GM18507 (cell line): ENCODE results near the gene CNPY4.

Experiments
- DNase-seq: peaks from one replicate; pipeline ENCODE4 v3.0.0; 2011; ENCODE audit warnings: low read depth; ENCODE audit not compliant: insufficient read length; ENCODE audit errors: extremely low spot score
- FAIRE-seq: peaks from 2 replicates; lab custom pipeline; 2011; peaks lifted over from hg19 to GRCh38; lab: Jason Lieb, UNC

CNPY4 gene

DNA sequence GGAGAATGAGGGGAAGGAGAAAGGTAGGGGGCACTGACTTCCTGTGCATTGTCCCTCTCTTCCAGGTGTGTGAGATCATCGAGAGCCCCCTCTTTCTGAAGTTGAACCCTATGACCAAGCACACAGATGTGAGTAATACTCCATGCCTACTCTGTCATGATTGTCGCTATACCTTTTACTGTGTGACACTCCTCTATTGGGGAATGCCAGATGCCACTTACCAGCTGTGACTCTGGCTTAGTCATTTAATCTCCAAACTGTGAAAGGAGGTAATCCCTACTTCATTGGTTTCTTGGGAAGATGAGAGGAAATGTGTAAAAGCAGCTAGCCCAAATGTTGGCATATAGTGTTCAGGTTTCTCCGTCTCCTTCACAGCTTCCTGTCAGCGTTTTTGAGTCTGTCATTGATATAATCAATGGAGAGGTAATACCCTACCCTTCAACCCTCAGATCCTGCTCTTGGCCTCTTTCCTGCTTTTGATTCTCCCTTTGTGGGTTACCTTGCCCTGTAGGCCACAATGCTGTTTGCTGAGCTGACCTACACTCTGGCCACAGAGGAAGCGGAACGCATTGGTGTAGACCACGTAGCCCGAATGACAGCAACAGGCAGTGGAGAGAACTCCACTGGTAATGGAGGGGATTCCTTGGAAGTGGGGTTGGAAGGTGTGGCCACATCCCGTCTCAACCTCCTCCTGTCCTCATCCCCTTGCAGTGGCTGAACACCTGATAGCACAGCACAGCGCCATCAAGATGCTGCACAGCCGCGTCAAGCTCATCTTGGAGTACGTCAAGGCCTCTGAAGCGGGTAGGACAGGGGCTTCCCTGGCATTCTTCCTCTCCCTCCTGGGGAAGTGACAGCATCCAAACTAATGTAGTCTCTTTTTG lies 28.7 kb upstream of the CNPY4 start:
- FAIRE-seq (no peak), DNase-seq (no peak)

GRCh38 chr7:100091411-100092181 lies 27.8 kb upstream of the CNPY4 start:
- FAIRE-seq, result no peak
- no peak for DNase-seq

DNA sequence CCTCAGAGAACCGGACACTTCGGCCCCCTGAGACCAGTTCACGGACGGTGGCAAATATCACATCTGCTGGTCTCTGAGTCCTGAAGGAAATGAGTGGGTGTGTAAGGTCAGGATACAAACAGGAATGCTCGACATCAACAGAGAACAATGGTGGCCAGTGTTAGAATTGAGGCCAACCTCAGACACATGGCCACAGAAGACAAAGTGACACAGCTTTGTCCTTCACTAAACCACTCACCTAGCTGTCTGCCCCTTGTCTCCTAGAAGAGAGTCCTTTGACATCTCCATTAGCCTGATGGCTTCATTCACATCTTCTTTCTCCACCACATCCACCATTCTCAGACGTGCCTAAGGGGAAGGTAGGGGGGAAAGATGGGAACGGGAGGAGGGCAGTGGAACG lies 26.4 kb upstream of the CNPY4 start:
- FAIRE-seq (no peak), DNase-seq (no peak)

DNA sequence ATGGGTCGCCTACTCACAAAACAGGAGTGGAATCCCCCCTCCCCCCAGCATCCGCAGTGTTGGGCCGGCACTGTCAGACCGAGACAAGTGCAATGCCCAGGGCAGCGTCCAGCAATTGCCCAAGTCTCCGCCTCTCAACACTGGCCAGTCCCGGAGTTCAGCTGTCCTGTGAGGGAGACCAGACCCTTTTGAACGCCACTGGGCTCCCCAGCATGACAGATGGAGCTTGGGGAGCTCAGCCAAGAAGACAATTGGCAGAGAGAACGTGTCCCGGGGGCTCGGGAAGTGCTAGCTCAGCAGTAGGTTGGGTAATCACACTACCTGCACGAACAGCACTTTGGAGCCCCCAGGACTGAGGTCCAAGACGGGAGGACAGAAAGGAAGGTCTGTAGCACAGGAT lies 25.9 kb upstream of the CNPY4 start:
- FAIRE-seq, result no peak
- DNase-seq, result no peak

GRCh38 chr7:100093925-100094486 lies 25.4 kb upstream of the CNPY4 start:
- DNase-seq, result no peak
- FAIRE-seq, result no peak

- FAIRE-seq, result no peak
- no peak for DNase-seq
Observed at GRCh38 chr7:100095289-100095688, 24.1 kb upstream of the CNPY4 start.

GRCh38 chr7:100095704-100096103 lies 23.7 kb upstream of the CNPY4 start:
- DNase-seq (no peak), FAIRE-seq (no peak)

GRCh38 chr7:100098913-100099312 lies 20.5 kb upstream of the CNPY4 start:
- FAIRE-seq, result no peak
- no peak for DNase-seq

- DNase-seq (no peak), FAIRE-seq (no peak)
Observed at GRCh38 chr7:100099452-100099851, 20.0 kb upstream of the CNPY4 start.

- peak; percentile 77 for FAIRE-seq
- peak; percentile 86 for DNase-seq
Observed at GRCh38 chr7:100100420-100101015, 18.9 kb upstream of the CNPY4 start.

DNA sequence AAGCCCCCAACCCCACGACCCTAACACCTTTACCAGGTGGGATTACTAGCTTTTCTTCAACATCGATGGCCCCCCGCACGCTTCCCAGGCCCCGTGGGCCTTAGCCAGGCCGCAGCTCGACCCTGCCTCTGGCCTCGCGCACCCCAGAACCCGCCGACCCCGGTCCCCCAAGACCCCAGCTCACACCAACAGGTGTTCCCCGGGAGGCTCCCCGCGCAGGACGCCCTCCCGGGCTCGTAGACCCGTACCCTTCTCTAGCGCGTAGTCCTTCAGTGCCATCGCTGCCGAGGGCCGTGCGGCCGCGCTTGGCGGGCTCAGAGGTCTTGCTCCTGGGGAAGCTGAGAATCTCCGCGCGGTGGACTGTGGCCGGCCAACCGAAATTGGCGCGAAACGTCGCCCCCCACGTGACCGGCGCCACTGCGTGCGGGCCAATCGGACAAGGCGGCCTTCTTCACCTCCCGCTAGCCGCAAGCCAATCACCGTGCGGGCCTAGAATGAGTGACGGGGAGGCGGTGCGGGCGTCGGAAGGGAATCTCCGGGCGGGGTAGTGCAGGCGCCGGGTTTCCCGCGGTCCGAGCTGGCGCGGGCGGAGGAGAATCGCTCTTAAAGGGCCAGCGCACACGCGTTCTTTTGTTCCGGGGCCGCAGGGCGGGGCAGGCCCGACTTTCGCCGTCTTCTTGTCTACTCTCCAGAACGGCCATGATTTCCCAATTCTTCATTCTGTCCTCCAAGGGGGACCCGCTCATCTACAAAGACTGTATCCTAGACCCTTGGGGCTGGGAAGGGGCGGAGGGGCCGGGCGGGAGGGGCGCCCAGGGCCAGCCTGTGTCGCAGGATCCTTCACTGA lies 18.2 kb upstream of the CNPY4 start, which contains the start of the genes AP4M1 and MCM7:
Gene AP4M1, plus strand, starts transcription at position 628 of the 847 bp plus-strand sequence. Its CDS starts 72 bp downstream, at position 700.
Gene MCM7, minus strand, starts transcription at position 382 of the 847 bp plus-strand sequence. Its CDS starts 103 bp downstream, at position 279.
- FAIRE-seq, result peak; percentile 96
- peak; percentile 97 for DNase-seq

GRCh38 chr7:100102950-100103840 lies 16.2 kb upstream of the CNPY4 start:
- DNase-seq, result no peak
- no peak for FAIRE-seq

DNA sequence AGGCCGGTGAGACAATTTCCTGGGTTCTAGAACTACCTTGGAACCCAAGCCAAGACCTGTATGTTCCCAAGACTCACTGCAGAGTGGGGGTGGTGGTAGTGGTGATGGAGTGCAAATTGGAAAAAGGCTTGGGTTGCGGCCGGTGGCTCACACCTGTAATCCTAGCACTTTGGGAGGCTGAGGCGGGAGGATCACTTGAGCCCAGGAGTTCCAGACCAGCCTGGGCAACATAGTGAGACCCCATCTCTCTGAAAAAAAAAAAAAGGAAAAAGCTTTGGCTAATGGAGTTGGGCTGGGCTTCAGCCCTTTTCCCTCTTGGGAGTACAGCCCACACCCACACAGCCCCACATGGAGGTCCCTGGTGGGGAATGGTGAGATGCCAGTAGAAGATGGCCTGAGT lies 13.9 kb upstream of the CNPY4 start:
- no peak for FAIRE-seq

DNA sequence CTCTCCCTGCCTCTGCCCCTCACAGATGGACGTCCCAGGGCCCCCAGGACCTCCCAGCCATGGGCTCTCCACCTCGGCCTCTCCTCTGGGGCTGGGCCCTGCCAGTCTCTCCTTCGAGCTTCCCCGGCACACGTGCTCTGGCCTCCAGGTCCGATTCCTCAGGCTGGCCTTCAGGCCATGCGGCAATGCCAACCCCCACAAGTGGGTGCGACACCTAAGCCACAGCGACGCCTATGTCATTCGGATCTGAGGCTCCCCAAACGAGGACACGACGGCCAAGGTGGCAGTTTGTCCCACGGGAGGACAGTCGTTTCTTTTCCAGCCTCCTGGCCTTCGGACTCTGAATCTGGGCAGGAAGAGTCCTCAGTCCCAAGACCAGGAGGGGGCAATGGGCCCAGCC lies 12.8 kb upstream of the CNPY4 start:
- DNase-seq (no peak), FAIRE-seq (no peak)

More for the DNA sequence above, 13.9 kb upstream of the CNPY4 start:
- DNase-seq, result no peak

GRCh38 chr7:100107125-100107737 lies 12.2 kb upstream of the CNPY4 start:
- no peak for FAIRE-seq

DNA sequence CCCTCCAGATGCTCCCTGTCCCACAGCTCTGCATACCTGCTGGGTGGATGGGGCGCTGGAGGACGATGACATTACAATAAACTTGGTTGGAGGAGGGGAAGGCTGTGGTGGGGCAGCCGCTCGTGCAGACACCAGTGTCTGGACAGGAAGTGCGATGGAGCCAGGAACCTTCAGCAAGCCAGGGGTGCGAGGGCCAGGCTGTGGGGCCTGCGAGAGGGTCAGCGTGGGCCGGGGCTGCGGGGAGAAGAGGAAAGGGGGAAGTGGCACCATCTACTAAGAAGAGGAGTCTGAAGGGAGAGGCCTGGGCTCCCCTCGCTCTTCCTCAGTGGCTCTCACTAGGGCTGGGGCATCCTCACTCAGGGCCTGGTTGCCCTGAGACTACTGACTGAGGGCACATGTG lies 11.5 kb upstream of the CNPY4 start:
- FAIRE-seq (no peak), DNase-seq (no peak)

More at GRCh38 chr7:100107125-100107737, 12.2 kb upstream of the CNPY4 start:
- no peak for DNase-seq

DNA sequence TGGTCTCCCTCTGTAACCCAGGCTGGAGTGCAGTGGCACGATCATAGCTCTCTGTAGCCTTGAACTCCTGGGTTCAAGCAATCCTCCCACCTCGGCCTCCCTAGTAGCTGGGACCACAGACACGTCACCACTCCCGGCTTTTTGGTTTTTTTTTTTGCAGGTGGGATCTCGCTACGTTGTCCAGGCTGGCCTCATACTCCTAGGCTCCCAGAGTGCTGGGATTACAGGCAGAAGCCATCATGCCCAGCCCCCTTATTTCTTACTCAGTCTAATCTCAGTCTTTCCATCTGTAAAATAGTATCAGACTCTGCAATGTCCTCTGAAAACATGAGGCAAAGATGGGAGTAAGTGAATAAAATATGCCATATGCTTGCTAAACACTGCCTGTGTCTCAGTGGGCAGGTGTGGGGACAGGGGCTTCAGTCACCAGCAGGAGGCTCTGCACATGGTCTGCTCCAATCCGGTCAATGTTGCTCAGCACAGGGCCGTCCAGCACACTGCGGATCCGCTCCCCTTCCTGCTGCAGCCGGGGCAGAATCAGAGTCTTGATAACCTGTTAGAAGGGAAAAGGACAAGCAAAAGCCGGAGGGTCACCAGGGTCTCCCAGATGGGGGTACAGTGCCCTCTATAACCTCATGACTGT lies 9.8 kb upstream of the CNPY4 start:
- DNase-seq (no peak), FAIRE-seq (no peak)
